HG03108 (cell line): Measurements from ENCODE around the gene UNC79.

Experiments
- ATAC-seq: cut with Tn5 transposase; IDR thresholded peaks from one replicate; pipeline ENCODE4 v1.9.1; 2021; ENCODE audit warnings: moderate library complexity; ENCODE audit not compliant: unreplicated experiment

UNC79 gene

GRCh38 chr14:93705513-93706156, 274.9 kb downstream of the UNC79 start:
- ATAC-seq, result no peak

- no peak for ATAC-seq
These were observed 275.7 kb downstream of the UNC79 start for GRCh38 chr14:93706360-93706955.

GRCh38 chr14:93707475-93707874, 276.7 kb downstream of the UNC79 start:
- ATAC-seq, result no peak

GRCh38 chr14:93708311-93708734, 277.6 kb downstream of the UNC79 start:
- ATAC-seq, result no peak

GRCh38 chr14:93708800-93709199, 278.1 kb downstream of the UNC79 start:
- no peak for ATAC-seq

- ATAC-seq, result no peak
These were observed 278.5 kb downstream of the UNC79 start for GRCh38 chr14:93709249-93709648.

GRCh38 chr14:93712079-93712837, 281.5 kb downstream of the UNC79 start:
- ATAC-seq, result no peak

GRCh38 chr14:93712838-93713724, 282.3 kb downstream of the UNC79 start:
- ATAC-seq, result no peak

GRCh38 chr14:93713726-93714405, 283.1 kb downstream of the UNC79 start:
- ATAC-seq, result no peak

GRCh38 chr14:93714605-93715004, 283.9 kb downstream of the UNC79 start:
- no peak for ATAC-seq

GRCh38 chr14:93715279-93715927, 284.7 kb downstream of the UNC79 start:
- no peak for ATAC-seq

- ATAC-seq, result no peak
These were observed 285.4 kb downstream of the UNC79 start for GRCh38 chr14:93716002-93716745.

- ATAC-seq, result no peak
These were observed 286.3 kb downstream of the UNC79 start for GRCh38 chr14:93716746-93717667.

GRCh38 chr14:93717668-93718320, 287.1 kb downstream of the UNC79 start:
- ATAC-seq, result no peak

- ATAC-seq, result no peak
These were observed 288.5 kb downstream of the UNC79 start for GRCh38 chr14:93719256-93719655.

- no peak for ATAC-seq
These were observed 289.5 kb downstream of the UNC79 start for GRCh38 chr14:93720076-93720815.

- no peak for ATAC-seq
These were observed 290.3 kb downstream of the UNC79 start for GRCh38 chr14:93720981-93721483.
